ENCODE measurements around the gene ATXN1. TPM values are rescaled to one million over a fixed set of nuclear protein-coding genes. Genes with fewer than 3 reads are reported as not detected.

The ATXN1 gene
- total and polyA plus RNA-seq, 2 of the 8 experiments (the other 6 are each of a cell fraction or from before 2014, with no cell fraction given), result 1.6 to 4.0 TPM

DNA sequence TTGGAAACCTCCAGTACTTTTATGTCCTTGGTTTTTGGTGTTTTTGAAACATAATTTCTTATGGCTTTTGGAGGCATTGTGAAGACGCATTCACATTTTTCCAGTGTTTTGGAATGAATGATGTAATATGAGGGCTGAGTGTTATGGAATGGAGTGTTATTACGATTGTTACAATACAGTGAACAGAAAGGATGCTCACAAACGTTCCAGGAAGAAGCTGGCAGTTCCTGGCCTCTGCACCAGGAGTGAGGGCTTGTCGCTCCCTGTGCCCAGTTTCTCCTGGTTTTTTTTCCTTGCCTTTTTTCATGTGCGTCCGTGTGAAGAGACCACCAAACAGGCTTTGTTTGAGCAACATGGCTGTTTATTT, 502.6 kb downstream of the ATXN1 start:
- WGBS, 2 experiments (ENCODE audit: extremely low coverage in 1 of 2, insufficient coverage in 1 of 2, insufficient read length in 1 of 2, insufficient replicate concordance in 2 of 2, low coverage in 1 of 2, low lambda C conversion rate in 2 of 2, missing lambda C conversion rate in 1 of 2), result 79% methylated on average over 6 of the region's 6 CpGs; no CpG with 5 or more reads in 1 of the 2 experiments
- POLR2A ChIA-PET (ENCODE audit: partially characterized antibody), result no interaction called here
- Histone ChIP-seq H4K5ac (ENCODE audit: insufficient read length, low read depth, low read length) (no peak overlapping the region), H2BK5ac (ENCODE audit: low read depth, low read length) (peak overlapping the region; percentile 79; the same call in 1 of the 2 replicates), H3K9me3 (ENCODE audit: insufficient read depth in 2 of 2, low read depth in 1 of 2, low read length in 1 of 2) (no peaks in the 10 kb centered on the region), H3K4me1 (replicated peaks in 1 of 4; ENCODE audit: control insufficient read depth in 3 of 4, insufficient read depth in 4 of 4, low read length in 3 of 4) (peaks cover 0 to 5% (median 3%) of the 10 kb centered on the region in 4 experiments; a peak in 4 of 7 replicates), H2AK5ac (ENCODE audit: low read depth, low read length) (no peak overlapping the region), H2AFZ (ENCODE audit: low read length) (peak overlapping the region; percentile 79), H3K79me1 (ENCODE audit: low read depth, low read length) (no peaks in the 10 kb centered on the region), H3K14ac (ENCODE audit: insufficient read length) (no peak overlapping the region), H3K9ac (replicated peaks in 1 of 4; ENCODE audit: extremely low read depth in 1 of 4, low read depth in 3 of 4, low read length in 3 of 4) (no peak overlapping the region), H2BK120ac (replicated peaks; ENCODE audit: low read depth, low read length) (peak overlapping the region; percentile 44), H3K4me3 (ENCODE audit: extremely low read depth in 1 of 4, insufficient read depth in 2 of 4, low read depth in 3 of 4, low read length in 4 of 4) (no peak overlapping the region), H3K4me2 (ENCODE audit: insufficient read depth in 1 of 2, low read depth in 2 of 2, low read length in 2 of 2) (no peak overlapping the region; a peak in 1 of 4 replicates), H4K20me1 (replicated peaks in 1 of 2; ENCODE audit: control insufficient read depth in 1 of 2, insufficient read depth in 2 of 2, low read length in 2 of 2) (no peaks in the 10 kb centered on the region), H2BK12ac (ENCODE audit: low read depth, low read length) (peak overlapping the region; percentile 40; the same call in 1 of the 2 replicates), H3K79me2 (ENCODE audit: control insufficient read depth in 1 of 2, insufficient read depth in 2 of 2, low read length in 2 of 2) (no peaks in the 10 kb centered on the region), H3K23me2 (ENCODE audit: low read depth, low read length) (no peaks in the 10 kb centered on the region), H3K27ac (ENCODE audit: low read depth, low read length) (no peak overlapping the region), H4K91ac (replicated peaks; ENCODE audit: insufficient read length, low read length) (no peak overlapping the region), H3K4ac (replicated peaks; ENCODE audit: insufficient read length, low read depth, low read length) (no peak overlapping the region), H3K18ac (ENCODE audit: extremely low read depth, low read length) (no peak overlapping the region), H2BK20ac (ENCODE audit: low read length) (no peak overlapping the region), H2BK15ac (ENCODE audit: low read length) (no peak overlapping the region), H3K23ac (ENCODE audit: insufficient read length) (no peak overlapping the region), H4K8ac (ENCODE audit: extremely low read depth, insufficient read depth, low read length) (no peak overlapping the region), H3K27me3 (replicated peaks in 1 of 4; ENCODE audit: control insufficient read depth in 3 of 4, extremely low read depth in 1 of 4, insufficient read depth in 3 of 4, low read length in 3 of 4) (no peaks in the 10 kb centered on the region), H3K36me3 (ENCODE audit: control insufficient read depth in 2 of 4, insufficient read depth in 4 of 4, low read length in 3 of 4) (no peaks in the 10 kb centered on the region), H3K56ac (replicated peaks; ENCODE audit: insufficient read length, low read depth, low read length) (no peak overlapping the region)
- FAIRE-seq, result no peak
- no peak for DNase-seq (ENCODE audit: low read depth in 1 of 2, low spot score in 2 of 2)
- TF ChIP-seq RAD21 (IDR thresholded peaks at IDR 0.05 in 1 of 2, conservative IDR thresholded peaks at IDR 0.05 in 1 of 2; ENCODE audit: low read depth in 2 of 2, low read length in 2 of 2) (no peak), EZH2 (IDR thresholded peaks at IDR 0.05; ENCODE audit: low read depth, low read length, severe bottlenecking) (no peak), YY1 (IDR thresholded peaks at IDR 0.05; ENCODE audit: low read depth, low read length) (no peak), NRF1 (IDR thresholded peaks at IDR 0.05; ENCODE audit: low read depth, low read length) (no peak), HDAC6 (IDR thresholded peaks at IDR 0.05; ENCODE audit: low read depth, low read length) (no peak)
- TF ChIP-seq, protein P1, sequence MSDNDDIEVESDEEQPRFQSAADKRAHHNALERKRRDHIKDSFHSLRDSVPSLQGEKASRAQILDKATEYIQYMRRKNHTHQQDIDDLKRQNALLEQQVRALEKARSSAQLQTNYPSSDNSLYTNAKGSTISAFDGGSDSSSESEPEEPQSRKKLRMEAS (IDR thresholded peaks at IDR 0.05), result no peak
- TF ChIP-seq, protein P2, sequence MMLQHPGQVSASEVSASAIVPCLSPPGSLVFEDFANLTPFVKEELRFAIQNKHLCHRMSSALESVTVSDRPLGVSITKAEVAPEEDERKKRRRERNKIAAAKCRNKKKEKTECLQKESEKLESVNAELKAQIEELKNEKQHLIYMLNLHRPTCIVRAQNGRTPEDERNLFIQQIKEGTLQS (IDR thresholded peaks at IDR 0.05; ENCODE audit: insufficient read depth, low read depth, low read length), result no peak
- CTCF ChIA-PET (ENCODE audit: partially characterized antibody), result interaction anchor here (0.6 to 2.0 kb wide), 4 partner anchors 11 to 168 kb away, joined by 3 to 5 read pairs (median 3); no protein-coding TSS in a partner anchor
